ENCODE measurements around the gene TCN2. TPM values are rescaled to one million over a fixed set of nuclear protein-coding genes. Genes with fewer than 3 reads are reported as not detected.

Gene TCN2
- total RNA-seq, 4 donors from 2014 or later: 14.2 to 42.7 (median 33.3) TPM

DNA sequence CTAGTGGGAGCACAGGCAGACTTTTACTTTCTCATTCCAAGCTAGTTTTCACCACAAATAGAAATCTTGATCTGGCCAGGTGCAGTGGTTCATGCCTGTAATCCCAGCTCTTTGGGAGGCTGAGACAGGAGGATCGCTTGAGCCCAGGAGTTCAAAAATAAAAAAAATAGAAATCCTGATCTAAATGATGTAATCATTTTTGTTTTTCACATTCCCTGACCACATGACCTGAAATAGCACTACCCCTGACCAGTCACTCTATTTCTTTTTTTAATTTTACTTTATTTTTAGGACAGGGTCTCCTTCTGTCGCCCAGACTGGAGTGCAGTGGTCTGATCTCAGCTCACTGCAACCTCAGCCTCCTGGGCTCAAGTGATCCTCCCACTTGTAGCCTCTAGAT lies 2.3 kb upstream of the TCN2 start:
- no peak overlapping the region for H3K4me3 ChIP-seq
- H3K27ac ChIP-seq: no peak overlapping the region
- no peaks in the 10 kb centered on the region for H3K36me3 ChIP-seq
- no peaks in the 10 kb centered on the region for H3K27me3 ChIP-seq
- H3K4me1 ChIP-seq: peaks cover 0 to 46% (median 28%) of the 10 kb centered on the region in 3 donors
- WGBS, 2 donors (ENCODE audit: low coverage in 1 of 2): 71 to 89% methylated on average over 2 of the region's 2 CpGs
- no peak for TF ChIP-seq POLR2AphosphoS5 (IDR thresholded peaks at IDR 0.05)
- TF ChIP-seq, protein P1, sequence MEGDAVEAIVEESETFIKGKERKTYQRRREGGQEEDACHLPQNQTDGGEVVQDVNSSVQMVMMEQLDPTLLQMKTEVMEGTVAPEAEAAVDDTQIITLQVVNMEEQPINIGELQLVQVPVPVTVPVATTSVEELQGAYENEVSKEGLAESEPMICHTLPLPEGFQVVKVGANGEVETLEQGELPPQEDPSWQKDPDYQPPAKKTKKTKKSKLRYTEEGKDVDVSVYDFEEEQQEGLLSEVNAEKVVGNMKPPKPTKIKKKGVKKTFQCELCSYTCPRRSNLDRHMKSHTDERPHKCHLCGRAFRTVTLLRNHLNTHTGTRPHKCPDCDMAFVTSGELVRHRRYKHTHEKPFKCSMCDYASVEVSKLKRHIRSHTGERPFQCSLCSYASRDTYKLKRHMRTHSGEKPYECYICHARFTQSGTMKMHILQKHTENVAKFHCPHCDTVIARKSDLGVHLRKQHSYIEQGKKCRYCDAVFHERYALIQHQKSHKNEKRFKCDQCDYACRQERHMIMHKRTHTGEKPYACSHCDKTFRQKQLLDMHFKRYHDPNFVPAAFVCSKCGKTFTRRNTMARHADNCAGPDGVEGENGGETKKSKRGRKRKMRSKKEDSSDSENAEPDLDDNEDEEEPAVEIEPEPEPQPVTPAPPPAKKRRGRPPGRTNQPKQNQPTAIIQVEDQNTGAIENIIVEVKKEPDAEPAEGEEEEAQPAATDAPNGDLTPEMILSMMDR (IDR thresholded peaks at IDR 0.05): no peak
- no peak for TF ChIP-seq EP300 (IDR thresholded peaks at IDR 0.05)
- no peak for TF ChIP-seq POLR2A (IDR thresholded peaks at IDR 0.05)
- H3K9me3 ChIP-seq: no peaks in the 10 kb centered on the region
- no peak for ATAC-seq

DNA sequence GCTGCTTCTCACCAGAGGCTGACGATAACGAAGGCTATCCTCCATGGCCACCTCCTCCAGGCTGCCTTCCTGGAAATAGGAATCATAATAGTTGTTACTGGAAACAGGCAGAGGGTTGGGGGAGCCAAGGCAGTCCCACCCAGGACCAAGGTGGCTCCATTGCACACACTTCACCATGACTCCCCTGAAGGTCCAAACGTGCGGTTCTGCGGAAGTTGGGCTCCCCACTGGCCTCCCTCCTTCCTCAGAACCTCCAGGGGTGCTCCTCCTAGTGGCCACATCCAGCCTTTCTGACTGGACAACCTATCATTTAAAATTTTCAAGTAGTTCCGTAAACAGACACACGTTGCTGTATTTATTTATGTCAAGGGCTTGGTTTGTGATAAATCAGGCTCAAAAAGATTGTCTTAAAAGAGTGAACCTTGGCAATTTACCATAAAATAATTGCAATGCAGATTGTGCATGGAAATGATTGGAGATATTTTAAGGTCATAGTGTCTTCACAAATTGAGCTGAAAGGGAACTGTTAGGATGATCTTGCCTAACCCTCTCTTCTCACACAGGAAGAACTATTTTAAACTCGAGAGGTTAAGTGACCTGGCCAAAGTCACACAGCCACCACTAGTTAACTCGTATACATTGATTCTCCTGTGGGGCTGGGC lies 1.4 kb upstream of the TCN2 start:
- WGBS, 2 donors (ENCODE audit: low coverage in 1 of 2): 35 to 57% methylated on average over 1 to 6 of the region's 9 CpGs
- peak; percentile 35 for ATAC-seq

DNA sequence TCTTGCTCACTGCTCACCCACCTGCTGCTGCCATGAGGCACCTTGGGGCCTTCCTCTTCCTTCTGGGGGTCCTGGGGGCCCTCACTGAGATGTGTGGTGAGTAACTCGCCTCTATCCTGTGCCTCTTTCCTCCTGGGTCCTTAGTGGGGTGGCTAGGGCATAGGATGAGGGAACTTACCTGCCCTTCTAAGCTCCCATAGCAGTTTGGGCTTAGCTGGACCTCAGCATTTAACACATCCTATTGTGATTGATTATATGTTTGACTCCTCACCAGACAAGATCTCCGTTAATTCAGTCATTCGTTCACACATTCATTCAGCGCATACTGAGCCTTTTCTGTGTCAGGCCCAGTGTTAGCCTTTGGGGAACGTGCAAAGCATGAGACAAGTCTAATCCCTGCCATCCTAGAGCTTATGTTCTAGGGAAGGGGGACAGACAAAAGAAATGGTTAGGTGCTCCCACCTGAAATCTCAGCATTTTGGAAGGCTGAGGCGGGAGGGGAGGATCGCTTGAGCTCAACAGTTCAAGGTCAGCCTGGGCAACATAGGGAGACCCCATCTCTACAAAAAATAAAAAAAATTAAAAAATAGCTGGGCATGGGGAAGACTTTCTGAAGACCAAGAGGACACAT lies 441 bp downstream of the TCN2 start:
- Histone ChIP-seq H3K27ac (peak overlapping the region; percentile 7 to 85 (median 78)), H3K4me1 (peaks cover 0 to 52% (median 29%) of the 10 kb centered on the region in 3 donors), H3K36me3 (peaks cover 0 to 19% of the 10 kb centered on the region in 2 donors), H3K27me3 (no peaks in the 10 kb centered on the region), H3K4me3 (peak overlapping the region; percentile 51 to 69), H3K9me3 (no peaks in the 10 kb centered on the region)
- WGBS, 2 donors (ENCODE audit: low coverage in 1 of 2): 62 to 70% methylated on average over 3 to 6 of the region's 7 CpGs
- ATAC-seq: no peak
- TF ChIP-seq POLR2AphosphoS5 (IDR thresholded peaks at IDR 0.05) (no peak), EP300 (IDR thresholded peaks at IDR 0.05) (no peak), POLR2A (IDR thresholded peaks at IDR 0.05) (no peak)
- TF ChIP-seq, protein P1 (IDR thresholded peaks at IDR 0.05): no peak

More for the DNA sequence above, 1.4 kb upstream of the TCN2 start:
- peaks cover 0 to 52% (median 29%) of the 10 kb centered on the region in 3 donors for H3K4me1 ChIP-seq
- H3K27me3 ChIP-seq: no peaks in the 10 kb centered on the region
- peak overlapping the region in 1 of 2 donors; percentile 69 for H3K4me3 ChIP-seq
- no peaks in the 10 kb centered on the region for H3K9me3 ChIP-seq
- TF ChIP-seq POLR2AphosphoS5 (IDR thresholded peaks at IDR 0.05): no peak
- TF ChIP-seq, protein P1 (IDR thresholded peaks at IDR 0.05): peak in 3 of 4 experiments; percentile 51 to 71 (median 66)
- peaks cover 0 to 1% of the 10 kb centered on the region in 2 donors for H3K36me3 ChIP-seq
- H3K27ac ChIP-seq: peak overlapping the region in 2 of 4 donors; percentile 78

DNA sequence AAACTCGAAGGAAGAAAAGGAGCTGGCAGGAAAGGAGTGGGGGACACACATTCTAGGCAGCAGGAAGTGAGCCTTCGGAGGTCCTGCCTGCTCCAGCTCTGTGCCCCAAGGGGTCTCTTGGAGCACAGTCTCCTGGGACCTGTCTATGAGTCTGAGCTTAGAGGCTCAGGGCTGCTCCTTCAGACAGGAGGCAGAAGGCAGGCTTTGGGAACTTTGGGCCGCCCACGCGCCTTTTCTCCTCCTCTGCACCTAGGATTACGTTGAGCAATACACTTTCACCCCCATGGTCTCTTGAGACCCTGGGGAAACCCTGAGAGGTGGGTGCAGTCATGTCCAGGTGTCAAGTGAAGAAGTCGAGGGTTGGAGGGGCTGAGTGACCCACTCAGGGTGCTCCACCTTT lies 965 bp downstream of the TCN2 start:
- Histone ChIP-seq H3K9me3 (no peaks in the 10 kb centered on the region), H3K27ac (peak overlapping the region in 3 of 4 donors; percentile 60 to 78 (median 78)), H3K4me1 (peaks cover 0 to 52% (median 29%) of the 10 kb centered on the region in 3 donors), H3K4me3 (peak overlapping the region in 1 of 2 donors; percentile 69), H3K36me3 (peaks cover 0 to 24% of the 10 kb centered on the region in 2 donors), H3K27me3 (no peaks in the 10 kb centered on the region)
- TF ChIP-seq, protein P1 (IDR thresholded peaks at IDR 0.05): no peak
- no peak for TF ChIP-seq POLR2A (IDR thresholded peaks at IDR 0.05)
- no peak for TF ChIP-seq EP300 (IDR thresholded peaks at IDR 0.05)
- no peak for TF ChIP-seq POLR2AphosphoS5 (IDR thresholded peaks at IDR 0.05)
- no peak for ATAC-seq
- WGBS, 2 donors (ENCODE audit: low coverage in 1 of 2): 72 to 78% methylated on average over 7 of the region's 7 CpGs
